ENCODE measurements around the gene SLC19A1.

The SLC19A1 gene

DNA sequence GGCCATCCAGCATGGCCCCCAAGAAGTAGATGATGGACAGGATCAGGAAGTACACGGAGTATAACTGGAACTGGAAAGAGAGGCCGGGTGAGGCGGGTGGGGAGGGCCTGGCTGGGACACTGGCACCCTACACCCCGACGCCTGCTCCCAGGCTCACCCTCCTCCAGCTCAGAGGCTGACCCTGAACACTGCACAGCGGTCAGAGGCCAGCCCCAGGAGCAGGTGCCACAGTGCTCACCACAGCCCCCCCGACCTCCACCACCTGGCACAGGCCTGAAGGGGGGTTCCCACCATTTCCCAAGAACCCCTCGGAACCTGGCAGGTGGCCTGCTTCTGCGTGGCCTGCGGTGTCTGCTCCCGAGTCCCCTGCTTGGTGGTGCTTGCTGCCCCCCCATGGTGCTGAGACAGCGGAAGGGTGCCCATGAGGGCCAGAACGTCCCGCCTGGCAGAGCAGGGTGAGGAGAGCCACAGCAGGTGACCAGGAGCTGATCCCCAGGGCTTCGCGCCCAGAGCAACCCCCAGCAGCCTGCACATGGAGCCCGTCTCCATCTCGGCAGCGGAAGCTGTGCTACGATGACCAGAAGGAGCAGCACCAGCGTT lies 26.1 kb downstream of the SLC19A1 start:
- DNase-seq, result no peak

DNA sequence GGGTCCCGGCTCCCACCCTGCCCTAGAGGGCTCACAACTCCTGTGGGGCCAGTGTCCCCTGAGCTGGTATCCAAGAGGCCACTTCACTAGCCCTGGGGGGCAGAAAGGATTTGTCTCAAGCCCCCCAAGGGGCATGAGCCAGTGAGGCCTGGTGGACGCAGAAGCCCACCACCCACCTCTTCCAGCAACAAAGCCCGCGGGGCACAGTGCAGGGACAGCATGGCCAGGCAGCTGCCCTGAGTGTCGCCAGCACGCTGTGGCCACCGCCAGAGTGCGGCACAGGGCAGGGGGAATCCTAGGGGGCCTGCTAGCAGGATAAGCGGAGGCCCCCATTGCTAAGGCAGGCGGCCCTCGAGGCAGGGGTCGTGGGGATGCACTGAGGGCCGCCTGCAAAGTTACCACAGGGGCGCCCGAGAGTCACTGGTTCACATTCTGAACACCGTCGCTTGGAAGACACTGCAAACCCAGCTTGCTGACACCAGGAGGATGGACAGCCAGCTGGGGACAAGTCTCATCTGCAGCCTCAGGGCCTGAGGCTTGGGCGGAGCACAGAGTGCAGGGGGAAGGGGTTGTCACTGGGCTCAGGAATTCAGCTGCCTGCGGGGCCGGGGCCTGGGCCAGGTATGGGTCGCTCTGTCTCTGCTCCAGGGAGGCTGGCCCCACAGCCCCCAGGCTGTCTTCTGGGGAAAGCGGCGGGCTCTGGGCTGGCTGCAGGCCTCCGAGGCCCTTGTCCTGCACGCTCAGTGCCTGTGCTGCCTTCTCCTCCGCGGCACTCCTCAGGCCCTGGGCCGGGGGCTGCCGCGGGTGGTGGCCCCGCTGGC lies 26.8 kb downstream of the SLC19A1 start:
- no peak for DNase-seq

DNA sequence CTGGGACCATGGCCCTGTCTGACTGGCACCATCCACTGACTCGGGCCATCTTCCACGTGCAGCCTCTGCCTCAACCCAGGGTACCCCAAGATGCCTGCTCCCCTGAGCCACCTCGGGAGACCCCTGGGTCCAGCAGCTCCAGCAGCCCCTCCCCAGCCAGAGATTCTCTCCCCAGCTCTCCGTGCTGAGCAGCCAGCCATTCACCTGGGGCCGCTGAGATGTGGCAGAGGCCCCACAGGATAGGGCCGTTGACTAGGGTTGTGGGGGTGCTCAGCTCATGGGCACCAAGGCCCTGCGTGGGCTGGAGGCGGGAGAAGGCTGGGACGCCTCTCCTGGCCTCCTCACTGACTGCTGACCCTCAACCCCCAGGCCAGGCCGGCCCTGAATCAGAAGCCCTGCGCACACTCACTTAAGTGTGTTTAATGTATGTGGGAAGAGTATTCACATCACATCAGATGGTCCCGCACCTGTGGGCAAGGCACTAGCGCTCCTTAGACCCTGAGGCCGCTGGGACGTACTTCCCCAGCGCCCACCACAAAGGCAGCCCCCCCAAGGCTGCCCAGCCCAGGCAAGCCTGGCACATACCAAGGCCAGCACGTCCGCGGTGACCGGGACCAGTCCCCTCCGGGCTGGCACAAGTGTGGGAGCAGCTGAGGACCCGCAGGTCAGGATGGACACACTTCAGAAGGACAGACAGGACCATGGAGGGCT lies 27.8 kb downstream of the SLC19A1 start:
- peak in 1 of 5 donors; percentile 4 for DNase-seq

DNA sequence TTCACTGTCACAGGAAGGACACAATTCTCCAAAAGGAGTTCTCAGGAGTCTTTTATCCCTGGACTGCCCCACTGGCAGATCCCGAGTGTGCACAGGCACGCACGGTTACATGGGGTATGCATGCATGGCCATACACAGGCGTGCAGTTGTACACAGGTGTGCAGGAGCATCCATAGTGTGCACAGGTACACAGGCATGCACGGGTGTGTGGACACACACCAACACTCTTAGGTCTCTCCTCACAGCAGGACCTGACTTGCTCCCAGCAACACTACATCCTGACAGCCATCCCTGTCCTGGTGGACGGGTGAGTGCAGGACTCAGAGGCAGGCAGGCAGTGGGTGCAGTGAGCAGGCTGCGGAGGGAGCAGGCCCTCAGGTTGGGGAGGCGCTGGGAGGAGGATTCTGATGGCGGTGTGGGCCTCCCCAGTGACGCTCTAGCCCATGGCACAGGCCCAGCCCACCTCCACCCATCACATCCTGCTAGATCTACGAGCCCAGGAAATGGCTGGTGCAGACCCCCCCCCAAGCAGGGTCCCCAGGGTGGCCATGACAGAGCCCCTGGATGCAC lies 28.4 kb downstream of the SLC19A1 start:
- DNase-seq, result no peak

DNA sequence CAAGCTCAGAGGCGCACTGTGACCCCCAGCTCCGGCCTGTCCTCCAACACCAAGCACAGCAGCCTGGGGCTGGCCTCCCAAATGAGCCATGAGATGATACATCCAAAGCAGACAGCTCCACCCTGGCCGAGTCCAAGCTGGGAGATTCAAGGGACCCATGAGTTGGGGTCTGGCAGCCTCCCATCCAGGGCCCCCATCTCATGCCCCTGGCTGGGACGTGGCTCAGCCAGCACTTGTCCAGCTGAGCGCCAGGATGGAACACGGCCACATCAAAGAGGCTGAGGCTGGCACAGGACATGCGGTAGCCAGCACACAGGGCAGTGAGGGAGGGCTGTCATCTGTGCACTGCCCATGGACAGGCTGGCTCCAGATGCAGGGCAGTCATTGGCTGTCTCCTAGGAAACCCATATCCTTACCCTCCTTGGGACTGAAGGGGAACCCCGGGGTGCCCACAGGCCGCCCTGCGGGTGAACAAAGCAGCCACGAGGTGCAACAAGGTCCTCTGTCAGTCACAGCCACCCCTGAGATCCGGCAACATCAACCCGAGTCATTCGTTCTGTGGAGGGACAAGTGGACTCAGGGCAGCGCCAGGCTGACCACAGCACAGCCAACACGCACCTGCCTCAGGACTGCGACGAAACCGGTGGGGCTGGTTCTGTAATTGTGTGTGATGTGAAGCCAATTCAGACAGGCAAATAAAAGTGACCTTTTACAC lies 29.1 kb downstream of the SLC19A1 start:
- peak in 1 of 5 donors; percentile 3 for DNase-seq

DNA sequence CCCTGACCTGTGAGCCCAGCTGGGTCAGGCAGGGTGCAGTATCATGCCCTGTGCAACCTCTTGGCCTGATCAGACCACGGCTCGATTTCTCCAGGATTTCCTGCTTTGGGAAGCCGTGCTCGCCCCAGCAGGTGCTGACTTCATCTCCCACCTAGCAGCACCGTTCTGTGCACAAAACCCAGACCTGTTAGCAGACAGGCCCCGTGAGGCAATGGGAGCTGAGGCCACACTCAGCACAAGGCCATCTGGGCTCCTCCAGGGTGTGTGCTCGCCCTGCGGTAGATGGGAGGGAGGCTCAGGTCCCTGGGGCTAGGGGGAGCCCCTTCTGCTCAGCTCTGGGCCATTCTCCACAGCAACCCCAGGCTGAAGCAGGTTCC lies 29.6 kb downstream of the SLC19A1 start:
- peak in 1 of 5 donors; percentile 1 for DNase-seq

DNA sequence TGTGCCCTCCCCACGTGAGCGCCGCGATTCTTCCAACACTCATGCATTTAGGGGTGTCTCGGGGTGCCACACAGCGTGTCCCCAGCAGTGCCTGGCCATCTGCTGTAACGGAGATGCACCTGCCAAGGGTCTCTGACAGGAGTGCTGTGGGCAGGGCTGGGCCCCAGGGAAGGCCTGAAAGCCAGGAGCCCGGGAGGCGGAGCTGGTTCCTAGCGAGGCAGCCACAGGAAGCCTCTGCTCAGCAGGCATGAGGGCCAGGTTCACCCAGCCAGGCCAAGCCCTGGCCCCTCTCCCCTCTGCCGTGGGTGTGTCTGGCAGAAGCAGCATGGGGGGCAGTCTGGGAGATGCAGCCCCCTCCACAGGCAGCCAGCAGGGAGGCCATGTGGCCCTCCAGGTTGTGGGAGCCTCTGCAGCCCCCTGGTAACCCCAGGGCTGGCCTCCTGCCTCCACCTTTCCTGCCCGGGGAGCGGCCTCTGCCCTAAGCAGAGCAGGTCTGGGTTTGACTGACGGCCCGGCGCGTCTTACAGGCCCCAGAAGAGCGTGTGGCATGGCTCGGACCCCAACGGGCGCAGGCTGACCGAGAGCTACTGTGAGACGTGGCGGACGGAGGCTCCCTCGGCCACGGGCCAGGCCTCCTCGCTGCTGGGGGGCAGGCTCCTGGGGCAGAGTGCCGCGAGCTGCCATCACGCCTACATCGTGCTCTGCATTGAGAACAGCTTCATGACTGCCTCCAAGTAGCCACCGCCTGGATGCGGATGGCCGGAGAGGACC lies 30.4 kb downstream of the SLC19A1 start:
- DNase-seq, result peak in 1 of 5 donors; percentile 4

DNA sequence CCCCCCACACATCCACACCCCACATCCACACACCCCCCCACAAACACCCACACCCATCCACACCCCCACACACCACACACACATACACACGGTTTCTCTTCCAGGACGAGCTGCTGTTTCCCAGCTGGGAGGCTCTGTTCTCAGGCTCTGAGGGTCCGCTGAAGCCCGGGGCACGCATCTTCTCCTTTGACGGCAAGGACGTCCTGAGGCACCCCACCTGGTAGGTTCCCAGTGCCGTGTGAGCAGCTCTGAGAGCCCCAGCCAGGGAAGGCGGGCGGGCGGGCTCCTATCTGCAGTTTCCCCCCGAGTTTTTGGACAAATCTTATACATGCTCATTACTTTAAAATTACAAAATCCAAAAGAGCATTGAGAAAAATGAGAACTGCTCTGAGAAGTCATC lies 31.2 kb downstream of the SLC19A1 start:
- DNase-seq, result no peak

DNA sequence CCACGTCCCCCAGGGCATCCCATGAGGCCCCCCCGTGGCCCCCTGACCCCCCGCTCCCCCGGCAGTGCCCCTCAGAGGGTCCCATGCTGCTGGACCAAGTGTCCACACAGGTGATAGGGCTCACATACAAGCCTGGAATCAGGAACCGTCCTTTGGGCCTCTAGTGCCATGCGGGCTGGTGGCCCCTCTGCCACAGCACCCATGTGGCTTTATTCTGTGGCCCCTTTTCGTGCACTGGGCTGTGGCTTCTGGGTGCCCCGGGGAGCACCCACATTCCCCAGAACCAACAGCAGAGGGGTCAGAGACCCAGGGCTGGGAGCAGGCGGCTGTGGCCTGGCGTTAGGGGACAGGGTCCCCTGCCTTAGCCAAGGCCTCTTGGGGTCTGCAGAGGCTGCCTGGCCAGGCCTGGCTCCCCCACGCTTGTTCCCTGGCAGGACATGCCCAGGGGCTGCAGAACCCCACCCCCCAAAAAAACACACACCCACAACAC lies 31.7 kb downstream of the SLC19A1 start:
- peak in 1 of 5 donors; percentile 4 for DNase-seq

DNA sequence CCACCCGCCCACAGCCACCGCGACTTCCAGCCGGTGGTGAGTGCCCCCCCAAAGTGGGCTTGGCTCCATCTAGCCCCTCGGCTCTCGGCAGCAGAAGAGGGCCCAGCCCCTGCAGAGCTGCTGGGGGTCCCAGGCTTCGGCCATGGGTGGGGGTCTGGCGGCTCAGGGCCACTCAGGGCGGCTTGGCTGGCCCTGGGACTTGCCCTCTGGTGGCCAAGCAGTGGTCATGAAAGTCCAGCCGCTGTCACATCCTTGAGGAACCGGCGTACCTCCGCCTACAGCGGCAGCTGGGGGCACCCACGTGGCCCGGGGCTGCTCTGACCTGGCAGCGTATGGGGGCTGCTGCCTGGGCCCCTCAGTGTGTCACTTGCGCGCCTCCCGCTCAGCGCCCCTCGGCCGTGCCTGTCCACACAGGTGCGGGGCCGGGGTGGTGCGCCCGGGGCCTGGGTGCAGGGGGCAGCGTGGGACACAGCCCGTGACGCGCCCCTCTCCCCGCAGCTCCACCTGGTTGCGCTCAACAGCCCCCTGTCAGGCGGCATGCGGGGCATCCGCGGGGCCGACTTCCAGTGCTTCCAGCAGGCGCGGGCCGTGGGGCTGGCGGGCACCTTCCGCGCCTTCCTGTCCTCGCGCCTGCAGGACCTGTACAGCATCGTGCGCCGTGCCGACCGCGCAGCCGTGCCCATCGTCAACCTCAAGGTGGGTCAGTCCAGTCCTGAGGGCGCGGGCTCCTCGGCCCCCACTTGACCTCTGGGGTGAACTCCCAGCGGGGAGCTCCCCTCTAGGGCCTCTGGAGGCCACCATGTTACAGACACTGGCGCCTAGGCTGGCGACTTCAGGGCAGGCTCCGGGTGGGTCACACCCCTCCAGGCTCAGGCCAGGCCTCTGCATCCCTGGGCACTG lies 32.4 kb downstream of the SLC19A1 start:
- DNase-seq, result peak in 1 of 5 donors; percentile 5

DNA sequence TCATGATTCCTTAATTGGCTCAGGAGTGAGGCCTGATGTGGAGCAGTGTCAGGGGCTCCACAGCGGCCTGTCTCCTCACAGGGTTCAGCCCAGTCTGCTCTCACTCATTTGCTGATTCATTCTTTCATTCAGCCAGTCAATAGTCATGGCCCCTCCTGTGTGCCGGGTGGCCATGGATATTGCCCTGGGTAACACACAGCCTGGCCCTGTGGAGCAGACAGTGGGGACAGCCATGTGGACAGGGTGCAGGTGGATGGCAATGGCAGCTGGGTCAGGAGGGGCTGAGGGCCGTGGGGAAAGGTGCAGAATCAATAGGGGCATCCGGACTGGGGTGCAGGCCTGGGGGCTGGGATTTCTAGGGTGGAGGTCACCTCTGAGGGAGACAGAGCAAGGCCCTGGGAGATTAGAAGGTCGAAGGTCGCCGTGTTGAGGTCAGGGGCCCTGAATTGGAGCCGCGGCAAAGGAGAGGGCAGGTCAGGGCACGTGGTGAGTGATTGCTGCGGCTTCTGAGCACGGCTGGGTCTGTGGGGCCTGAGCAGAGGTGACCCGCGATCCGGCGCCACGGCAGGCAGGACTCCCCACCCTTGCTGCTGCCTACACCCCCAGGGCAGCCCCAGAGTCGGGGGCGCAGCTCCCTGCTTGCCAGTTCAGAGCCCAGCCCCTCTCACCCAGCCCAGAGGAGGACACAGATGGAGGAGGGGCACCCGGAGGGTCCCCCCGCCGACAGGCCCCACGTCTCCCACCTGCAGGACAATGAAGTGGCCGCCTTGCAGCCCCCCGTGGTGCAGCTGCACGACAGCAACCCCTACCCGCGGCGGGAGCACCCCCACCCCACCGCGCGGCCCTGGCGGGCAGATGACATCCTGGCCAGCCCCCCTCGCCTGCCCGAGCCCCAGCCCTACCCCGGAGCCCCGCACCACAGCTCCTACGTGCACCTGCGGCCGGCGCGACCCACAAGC lies 33.4 kb downstream of the SLC19A1 start:
- no peak for DNase-seq

DNA sequence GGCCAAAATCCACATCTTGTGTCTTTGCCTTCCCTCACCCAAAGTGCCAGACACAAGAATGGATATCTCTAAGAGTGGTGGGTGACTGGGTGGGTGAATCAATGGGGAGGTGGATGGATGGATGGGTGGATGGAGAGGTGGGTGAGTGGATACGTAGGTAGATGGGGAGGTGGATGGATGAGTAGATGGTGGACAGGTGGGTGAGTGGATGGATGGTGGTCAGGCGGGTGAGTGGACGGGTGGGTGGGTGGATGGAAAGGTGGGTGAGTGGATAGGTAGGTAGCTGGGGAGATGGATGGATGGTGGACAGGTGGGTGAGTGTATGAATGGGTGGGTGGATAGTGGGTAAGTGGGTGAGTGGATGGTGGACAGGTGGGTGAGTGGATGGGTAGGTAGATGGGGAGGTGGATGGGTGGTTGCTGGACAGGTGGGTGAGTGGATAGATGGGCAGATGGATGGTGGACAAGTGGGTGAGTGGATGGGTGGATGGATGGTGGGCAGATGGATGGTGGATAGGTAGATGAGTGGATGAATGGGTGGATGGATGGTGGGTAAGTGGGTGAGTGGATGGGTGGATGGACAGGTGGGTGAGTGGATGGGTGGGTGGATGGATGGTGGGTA lies 34.2 kb downstream of the SLC19A1 start:
- no peak for DNase-seq

DNA sequence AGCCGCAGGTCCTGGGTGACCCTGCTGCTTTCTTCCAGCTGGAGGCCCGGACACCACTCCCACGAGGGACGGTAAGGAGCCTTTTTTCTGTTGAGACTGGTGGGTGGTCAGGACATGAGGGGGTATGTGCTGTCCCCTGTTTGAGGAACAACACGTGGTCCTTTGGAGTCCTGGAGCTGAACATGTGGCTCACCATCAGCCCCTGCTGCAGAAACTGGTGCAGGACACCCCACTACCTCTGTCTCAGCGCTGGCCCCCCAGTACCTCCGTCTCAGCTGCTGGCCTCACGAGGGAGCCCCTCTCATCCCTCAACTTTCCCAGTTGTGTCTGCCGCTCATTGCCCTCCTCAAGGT lies 34.7 kb downstream of the SLC19A1 start:
- DNase-seq, result no peak

DNA sequence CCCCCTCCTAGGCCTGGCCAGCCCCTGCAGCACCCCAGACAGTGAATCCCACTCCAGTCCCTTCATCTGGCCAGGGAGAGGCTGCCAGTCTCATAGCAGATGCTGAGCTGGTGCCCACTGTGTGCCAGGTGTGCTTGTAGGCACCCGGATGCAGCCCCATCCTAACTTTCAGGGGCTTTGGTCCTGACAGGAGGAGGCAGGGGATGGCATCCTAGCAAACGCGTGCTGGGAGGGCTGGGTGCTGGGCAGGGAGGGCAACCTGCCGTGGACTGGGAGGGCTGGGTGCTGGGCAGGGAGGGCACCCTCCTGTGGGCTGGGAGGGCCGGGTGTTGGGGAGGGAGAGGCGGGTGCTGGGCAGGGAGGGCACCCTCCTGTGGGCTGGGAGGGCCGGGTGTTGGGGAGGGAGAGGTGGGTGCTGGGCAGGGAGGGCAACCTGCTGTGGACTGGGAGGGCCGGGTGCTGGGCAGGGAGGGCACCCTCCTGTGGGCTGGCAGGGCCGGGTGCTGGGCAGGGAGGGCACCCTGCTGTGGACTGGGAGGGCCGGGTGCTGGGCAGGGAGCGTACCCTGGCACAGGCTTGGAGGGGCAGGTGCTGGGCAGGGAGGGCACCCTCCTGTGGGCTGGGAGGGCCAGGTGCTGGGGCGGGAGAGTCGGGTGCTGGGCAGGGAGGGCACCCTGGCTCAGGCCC lies 35.3 kb downstream of the SLC19A1 start:
- DNase-seq, result no peak

DNA sequence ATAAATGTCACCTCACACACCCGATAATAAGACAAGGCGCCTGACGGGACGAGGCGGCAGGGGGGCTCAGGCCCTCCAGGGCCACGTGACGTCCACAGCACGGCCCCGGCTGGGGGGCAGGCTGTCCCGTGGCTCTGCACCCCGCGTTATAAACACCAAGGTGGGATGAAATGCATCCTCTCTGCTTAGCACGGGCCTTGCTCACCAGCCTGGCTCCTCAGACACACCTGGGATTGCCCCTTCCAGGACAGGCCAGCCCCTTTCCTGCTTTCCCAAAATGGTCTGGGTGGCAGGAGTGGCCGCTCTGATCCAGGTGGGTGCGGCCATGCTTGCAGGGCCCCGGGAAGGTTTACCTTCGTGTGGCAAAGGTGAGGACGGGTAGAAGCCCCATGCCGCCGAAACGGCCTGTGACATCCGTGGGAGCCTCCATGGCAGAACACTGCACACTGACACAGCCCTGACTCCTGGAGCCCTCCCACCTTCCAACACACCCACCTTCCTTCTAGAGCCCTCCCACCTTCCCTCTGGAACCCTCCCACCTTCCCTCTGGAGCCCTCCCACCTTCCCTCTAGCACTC lies 35.9 kb downstream of the SLC19A1 start:
- no peak for DNase-seq

DNA sequence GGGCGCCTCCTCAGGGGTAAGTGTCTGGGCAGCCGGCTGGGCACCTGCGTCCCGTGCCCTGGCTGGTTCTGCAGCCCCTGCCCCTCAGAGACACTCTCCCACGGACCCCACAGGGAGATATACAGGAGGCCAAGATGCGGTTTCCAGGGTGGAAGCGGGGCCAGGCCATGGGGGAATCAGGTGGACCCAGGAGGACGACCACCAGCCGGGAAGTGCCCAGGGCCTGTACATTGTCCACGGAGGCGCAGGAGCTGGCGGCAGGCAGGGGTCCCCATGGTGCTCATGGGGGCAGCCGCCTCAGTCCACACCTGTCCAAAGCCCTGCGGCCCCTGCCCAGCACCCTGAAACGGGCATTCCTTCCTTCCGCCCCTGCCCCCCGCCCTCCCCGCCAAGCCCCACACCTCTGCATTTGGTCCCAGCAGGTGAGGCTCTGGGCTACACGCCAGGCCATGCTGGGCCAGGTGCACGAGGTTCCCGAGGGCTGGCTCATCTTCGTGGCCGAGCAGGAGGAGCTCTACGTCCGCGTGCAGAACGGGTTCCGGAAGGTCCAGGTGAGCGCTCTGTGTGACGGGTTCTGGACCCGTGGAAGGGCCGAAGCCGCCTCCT lies 36.7 kb downstream of the SLC19A1 start:
- DNase-seq, result peak in 1 of 5 donors; percentile 1
